Calu3 (cell line): ENCODE measurements around the gene CFAP99. TPM values are rescaled to one million over a fixed set of nuclear protein-coding genes. Genes with fewer than 3 reads are reported as not detected.
A peak's percentile ranks its signal among the peaks of the same experiment; 100 is the strongest.

Experiments used
- BruUV-seq: library from RNA; stranded (reverse); fragments of 400-500 nt; replicated peaks from 2 replicates; lab custom pipeline; 2021; lab: Mats Ljungman, UMichigan
- CTCF ChIA-PET: fragments of 300-600 bp; sonication (Branson Sonifier 250); formaldehyde crosslinking; loops from one replicate; lab custom pipeline; 2022; ENCODE audit warnings: antibody characterized with exemption; lab: Charles Lee
- DNase-seq: peaks from one replicate; pipeline ENCODE4 v3.0.0; 2022
- H3K27ac Mint-ChIP-seq: one replicate; pipeline ENCODE4 v1.8.0; 2022; ENCODE audit warnings: mixed read lengths; ENCODE audit not compliant: unreplicated experiment
- H3K27me3 Mint-ChIP-seq: one replicate; pipeline ENCODE4 v1.8.0; 2022; ENCODE audit warnings: mixed read lengths; ENCODE audit not compliant: unreplicated experiment
- H3K36me3 Mint-ChIP-seq: one replicate; pipeline ENCODE4 v1.8.0; 2022; ENCODE audit warnings: mild to moderate bottlenecking, moderate library complexity, mixed read lengths; ENCODE audit not compliant: insufficient read depth, unreplicated experiment
- H3K4me1 Mint-ChIP-seq: one replicate; pipeline ENCODE4 v1.8.0; 2022; ENCODE audit warnings: mild to moderate bottlenecking, low read depth, mixed read lengths; ENCODE audit not compliant: unreplicated experiment
- H3K4me3 Mint-ChIP-seq: one replicate; pipeline ENCODE4 v1.8.0; 2022; ENCODE audit warnings: mild to moderate bottlenecking, low read depth, moderate library complexity, mixed read lengths; ENCODE audit not compliant: unreplicated experiment
- H3K9me3 Mint-ChIP-seq: one replicate; pipeline ENCODE4 v1.8.0; 2022; ENCODE audit warnings: low read depth, mixed read lengths; ENCODE audit not compliant: unreplicated experiment
- intact Hi-C: fragments of 100-400 bp; cut with micrococcal nuclease; formaldehyde crosslinking; loops from one replicate; pipeline ENCODE4 v1.10.0; 2022; ENCODE audit not compliant: unreplicated experiment
- total RNA-seq: library from RNA; stranded (reverse); gene quantifications from 2 replicates; pipeline ENCODE4 v1.2.3, GENCODE V29; 2022
- TF ChIP-seq, protein P1 (sequence below): fragments of 200-600 bp; IDR thresholded peaks from one replicate; pipeline ENCODE4 v1.8.0; 2022; ENCODE audit warnings: antibody characterized with exemption; ENCODE audit not compliant: unreplicated experiment

Gene CFAP99
- total RNA-seq, 1 experiment from 2014 or later: not detected

DNA sequence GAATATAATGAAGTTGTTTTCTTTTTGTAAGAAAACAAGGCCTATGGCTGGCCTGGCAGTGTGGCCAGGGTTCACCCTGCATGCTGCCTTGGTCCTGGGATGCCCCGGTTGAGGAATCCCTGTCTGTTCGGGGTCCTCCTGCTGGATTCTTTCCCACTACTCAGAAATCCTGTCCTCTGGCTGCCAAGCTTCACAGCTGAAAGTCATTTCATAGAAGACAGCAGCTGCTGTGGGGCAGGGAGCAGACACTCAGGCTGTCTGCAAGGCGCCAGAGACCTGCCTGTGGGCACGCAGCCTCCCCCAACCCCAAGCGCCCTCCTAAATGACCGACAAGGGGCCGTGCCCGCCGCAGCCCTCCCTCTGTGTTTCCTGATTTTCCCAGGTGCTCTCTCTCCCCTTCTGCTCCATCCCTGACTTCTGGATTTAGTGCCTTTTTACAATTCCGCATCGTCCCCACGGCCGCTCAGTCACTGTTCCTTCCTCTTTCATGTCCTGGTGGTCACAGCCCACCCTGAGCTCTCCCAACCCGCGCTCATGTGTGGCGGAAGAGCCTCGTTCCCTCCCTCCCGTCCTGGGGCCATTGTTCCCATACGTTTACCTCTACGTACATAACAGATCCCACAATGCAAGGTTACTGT, 27.9 kb upstream of the CFAP99 start:
- Mint-ChIP-seq H3K36me3 (no peaks in the 10 kb centered on the region), H3K4me1 (no peaks in the 10 kb centered on the region), H3K9me3 (no peaks in the 10 kb centered on the region), H3K27ac (no peak overlapping the region), H3K4me3 (no peak overlapping the region), H3K27me3 (peaks cover 55% of the 10 kb centered on the region)
- TF ChIP-seq, protein P1, sequence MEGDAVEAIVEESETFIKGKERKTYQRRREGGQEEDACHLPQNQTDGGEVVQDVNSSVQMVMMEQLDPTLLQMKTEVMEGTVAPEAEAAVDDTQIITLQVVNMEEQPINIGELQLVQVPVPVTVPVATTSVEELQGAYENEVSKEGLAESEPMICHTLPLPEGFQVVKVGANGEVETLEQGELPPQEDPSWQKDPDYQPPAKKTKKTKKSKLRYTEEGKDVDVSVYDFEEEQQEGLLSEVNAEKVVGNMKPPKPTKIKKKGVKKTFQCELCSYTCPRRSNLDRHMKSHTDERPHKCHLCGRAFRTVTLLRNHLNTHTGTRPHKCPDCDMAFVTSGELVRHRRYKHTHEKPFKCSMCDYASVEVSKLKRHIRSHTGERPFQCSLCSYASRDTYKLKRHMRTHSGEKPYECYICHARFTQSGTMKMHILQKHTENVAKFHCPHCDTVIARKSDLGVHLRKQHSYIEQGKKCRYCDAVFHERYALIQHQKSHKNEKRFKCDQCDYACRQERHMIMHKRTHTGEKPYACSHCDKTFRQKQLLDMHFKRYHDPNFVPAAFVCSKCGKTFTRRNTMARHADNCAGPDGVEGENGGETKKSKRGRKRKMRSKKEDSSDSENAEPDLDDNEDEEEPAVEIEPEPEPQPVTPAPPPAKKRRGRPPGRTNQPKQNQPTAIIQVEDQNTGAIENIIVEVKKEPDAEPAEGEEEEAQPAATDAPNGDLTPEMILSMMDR: no peak
- intact Hi-C loops: no loop called here
- CTCF ChIA-PET: interaction anchor here (0.7 kb wide), 1 partner anchor 16 kb away, joined by 5 read pairs; no protein-coding TSS in a partner anchor
- no peak for DNase-seq
- BruUV-seq: no TSS peak

DNA sequence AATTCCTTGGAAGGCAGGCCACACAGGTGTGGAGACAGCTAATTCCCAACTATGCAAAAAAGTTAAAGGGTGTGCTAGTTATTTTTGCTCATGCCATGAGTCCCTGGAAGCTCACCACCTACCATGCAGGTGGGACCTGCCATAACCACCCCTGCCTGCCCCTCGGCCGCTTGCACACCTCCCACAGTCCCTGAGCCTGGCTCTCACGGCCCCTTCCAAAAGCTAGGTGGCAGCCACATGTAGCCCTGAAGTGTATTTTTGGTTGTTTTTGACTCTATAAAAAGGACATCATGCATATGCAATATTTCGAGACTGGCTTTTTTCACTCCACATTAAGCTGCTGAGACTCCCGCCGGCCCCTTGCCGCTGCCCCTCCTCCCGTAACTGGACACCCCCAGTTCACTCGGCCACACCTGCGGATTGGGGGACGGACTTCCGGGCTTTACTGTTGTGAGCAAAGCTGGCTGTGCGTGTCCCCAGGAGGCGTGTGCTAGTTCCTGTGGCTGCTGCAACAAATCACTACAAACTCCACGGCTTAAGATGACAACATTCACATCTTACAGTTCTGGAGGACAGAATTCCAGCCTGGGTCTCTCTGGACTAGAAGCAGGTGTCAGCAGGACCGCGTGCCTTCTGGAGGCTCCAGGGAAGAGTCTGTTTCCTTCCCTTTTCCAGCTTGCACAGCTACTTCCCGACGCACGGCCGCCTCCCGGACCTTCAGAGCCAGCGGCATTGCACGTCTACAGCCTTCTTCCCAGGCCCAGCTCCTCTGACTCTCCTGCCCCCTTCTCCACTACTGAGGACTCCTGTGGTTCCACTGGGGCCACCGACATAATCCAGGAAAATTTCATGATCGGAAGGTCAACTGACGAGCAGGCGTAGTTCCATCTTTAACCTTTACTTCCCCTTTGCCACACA, 25.1 kb upstream of the CFAP99 start:
- Mint-ChIP-seq H3K27me3 (peaks cover 55% of the 10 kb centered on the region), H3K36me3 (no peaks in the 10 kb centered on the region), H3K27ac (no peak overlapping the region), H3K4me1 (no peaks in the 10 kb centered on the region), H3K4me3 (no peak overlapping the region), H3K9me3 (no peaks in the 10 kb centered on the region)
- CTCF ChIA-PET: interaction anchor here (0.5 kb wide), 1 partner anchor 635 kb away, joined by 3 read pairs; no protein-coding TSS in a partner anchor
- DNase-seq: peak; percentile 19
- no TSS peak for BruUV-seq
- intact Hi-C loops: no loop called here
- TF ChIP-seq, protein P1: no peak

DNA sequence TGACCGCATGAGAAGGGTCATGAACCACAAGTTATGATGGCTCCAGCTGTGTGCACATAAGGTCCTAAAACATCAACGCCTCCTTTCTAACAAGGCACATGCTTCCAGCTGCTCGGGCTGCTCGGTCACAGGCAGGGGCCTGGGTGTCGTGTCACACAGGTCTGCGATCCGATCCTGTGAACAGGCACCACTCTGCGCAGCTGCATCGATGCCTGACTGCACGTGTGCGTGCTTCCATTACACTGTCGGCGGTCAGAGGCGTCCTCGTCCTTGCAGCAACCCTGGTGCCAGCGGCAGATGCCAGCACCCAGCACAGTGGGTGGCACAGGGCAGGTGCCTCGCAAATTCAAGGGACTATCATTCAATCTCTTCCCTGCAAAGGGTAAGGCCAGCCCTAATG, 24.2 kb upstream of the CFAP99 start:
- H3K36me3 Mint-ChIP-seq: no peaks in the 10 kb centered on the region
- no peaks in the 10 kb centered on the region for H3K4me1 Mint-ChIP-seq
- no TSS peak for BruUV-seq
- DNase-seq: no peak
- TF ChIP-seq, protein P1: no peak
- no peak overlapping the region for H3K4me3 Mint-ChIP-seq
- H3K9me3 Mint-ChIP-seq: no peaks in the 10 kb centered on the region
- H3K27ac Mint-ChIP-seq: no peak overlapping the region
- intact Hi-C loops: no loop called here
- CTCF ChIA-PET: no interaction called here
- peaks cover 55% of the 10 kb centered on the region for H3K27me3 Mint-ChIP-seq

DNA sequence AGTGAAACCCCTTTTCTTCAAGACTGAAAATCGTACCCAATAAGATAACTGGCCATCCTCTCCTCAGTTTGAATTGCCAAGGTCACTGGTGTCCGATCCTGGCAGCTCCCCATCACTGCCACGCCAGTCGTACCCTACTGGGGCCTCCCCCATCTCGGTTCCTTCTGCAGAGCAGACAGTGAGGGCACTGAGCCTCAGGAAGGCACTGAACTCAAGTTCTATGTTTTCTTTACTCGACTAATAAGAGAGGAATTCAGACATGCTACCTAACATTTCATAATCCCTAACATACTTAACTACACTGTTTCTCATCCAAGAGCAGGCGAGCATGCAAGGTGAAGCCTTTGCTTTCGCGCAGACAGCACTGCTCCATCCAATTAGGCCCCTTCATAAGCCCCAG, 23.7 kb upstream of the CFAP99 start:
- no peak for DNase-seq
- TF ChIP-seq, protein P1: no peak
- Mint-ChIP-seq H3K27ac (no peak overlapping the region), H3K36me3 (no peaks in the 10 kb centered on the region), H3K27me3 (peaks cover 50% of the 10 kb centered on the region), H3K4me1 (no peaks in the 10 kb centered on the region), H3K4me3 (no peak overlapping the region), H3K9me3 (no peaks in the 10 kb centered on the region)
- BruUV-seq: no TSS peak
- CTCF ChIA-PET: interaction anchor here (0.5 kb wide), 1 partner anchor 41 kb away, joined by 3 read pairs; no protein-coding TSS in a partner anchor
- intact Hi-C loops: no loop called here
